Choroid plexus epithelial cell (primary cell): ENCODE results near the gene MMD.

Experiments
- DNase-seq: peaks from one replicate; pipeline ENCODE4 v3.0.0-alpha.2; 2010; ENCODE audit warnings: low read depth
- H3K4me3 ChIP-seq: 2 replicates; pipeline ENCODE4 v1.5.1; 2011; ENCODE audit warnings: low read depth, mild to moderate bottlenecking, control low read depth, low read length, moderate library complexity
- CTCF ChIP-seq: conservative IDR thresholded peaks from 2 replicates; pipeline ENCODE4 v1.5.1; 2011; ENCODE audit warnings: low read depth, mild to moderate bottlenecking, control low read depth, inconsistent platforms, low read length, moderate library complexity

MMD gene

GRCh38 chr17:55418369-55419268 is 3.0 kb downstream of the MMD start:
- DNase-seq = no peak
- no peak for TF ChIP-seq CTCF
- no peak overlapping the region for H3K4me3 ChIP-seq

- no peak for TF ChIP-seq CTCF
- no peak overlapping the region for H3K4me3 ChIP-seq
- no peak for DNase-seq
These were observed 4.0 kb downstream of the MMD start for GRCh38 chr17:55417411-55418268.

GRCh38 chr17:55416470-55417052 is 5.1 kb downstream of the MMD start:
- no peak for TF ChIP-seq CTCF
- H3K4me3 ChIP-seq = no peak overlapping the region
- peak; percentile 69 for DNase-seq

GRCh38 chr17:55416000-55416399 is 5.6 kb downstream of the MMD start:
- DNase-seq = peak; percentile 35
- H3K4me3 ChIP-seq = no peak overlapping the region
- TF ChIP-seq CTCF = peak; percentile 17

- no peak overlapping the region for H3K4me3 ChIP-seq
- no peak for TF ChIP-seq CTCF
- no peak for DNase-seq
These were observed 6.7 kb downstream of the MMD start for GRCh38 chr17:55414983-55415382.

GRCh38 chr17:55413825-55414489 is 7.7 kb downstream of the MMD start:
- TF ChIP-seq CTCF = no peak
- DNase-seq = no peak
- no peak overlapping the region for H3K4me3 ChIP-seq
